Activated gamma-delta T cell treated with anti-CD3 and anti-CD28 coated beads, Interleukin-2, amount 50 U/mL, for 16 hours (primary cell): ENCODE data around the gene PLEKHA8.
A peak's percentile ranks its signal among the peaks of the same experiment; 100 is the strongest.

ENCODE experiments used
- DNase-seq: peaks from one replicate; pipeline ENCODE4 v3.0.0-alpha.2; 2020; ENCODE audit warnings: low read depth

PLEKHA8 gene

DNA sequence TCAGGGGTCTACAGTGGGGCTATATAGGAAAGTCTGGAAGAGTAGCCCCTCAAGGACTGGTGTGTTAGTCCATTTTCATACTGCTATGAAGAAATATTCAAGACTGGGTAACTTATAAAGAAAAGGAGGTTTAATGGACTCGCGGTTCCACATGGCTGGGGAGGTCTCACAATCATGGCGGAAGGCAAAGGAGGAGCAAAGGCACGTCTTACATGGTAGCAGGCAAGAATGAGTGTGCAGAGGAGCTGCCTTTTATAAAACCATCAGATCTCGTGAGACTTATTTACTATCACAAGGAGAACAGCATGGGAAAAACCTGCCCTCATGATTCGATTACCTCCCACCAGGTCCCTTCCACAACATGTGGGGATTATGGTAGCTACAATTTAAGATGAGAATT, 4.7 kb upstream of the PLEKHA8 start:
- DNase-seq, result no peak

DNA sequence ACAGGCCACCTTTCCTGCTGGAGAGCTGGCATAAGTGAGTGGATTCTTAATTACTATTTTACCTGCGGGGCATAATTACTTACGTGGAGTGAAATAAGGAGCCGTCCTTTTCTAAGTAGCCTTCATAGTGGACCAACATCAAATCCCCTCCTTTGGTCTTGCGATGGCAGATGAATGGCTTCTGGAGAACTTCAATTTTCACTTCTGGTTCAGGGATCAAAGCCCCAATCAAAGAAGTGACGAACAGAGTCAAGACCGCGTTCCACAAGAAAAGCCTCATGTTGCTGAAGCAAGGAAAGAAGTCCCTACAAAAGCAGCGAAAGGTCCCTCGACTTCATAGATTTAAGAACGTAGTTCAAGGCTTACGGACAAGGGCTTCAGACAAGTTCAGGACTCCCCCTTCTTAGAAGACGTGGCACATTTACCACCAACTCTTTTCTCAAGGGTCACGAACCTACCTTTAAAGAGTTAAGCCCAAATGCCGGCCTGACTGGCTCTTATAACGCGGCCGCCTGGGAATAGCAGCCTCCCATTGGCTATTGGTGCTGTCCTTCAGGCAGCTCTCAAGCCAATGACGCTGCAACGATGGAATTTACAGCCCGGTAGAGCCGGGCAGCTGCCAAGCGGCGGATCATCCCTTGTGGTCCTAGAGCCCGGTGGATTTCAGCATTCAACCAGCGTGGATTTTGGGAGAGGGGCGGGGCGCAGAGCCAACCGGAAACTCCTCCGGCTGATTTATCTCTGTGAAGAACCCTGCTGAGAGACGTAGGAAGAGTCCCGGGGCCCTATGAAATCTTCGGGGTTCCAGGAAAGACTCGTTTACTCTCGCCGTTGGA, 1.8 kb upstream of the PLEKHA8 start, which contains the start of gene FKBP14:
FKBP14 (minus strand) TSS at position 474 of the 836 bp plus-strand sequence; CDS start at position 280, 194 bp downstream.
- peak; percentile 88 for DNase-seq

DNA sequence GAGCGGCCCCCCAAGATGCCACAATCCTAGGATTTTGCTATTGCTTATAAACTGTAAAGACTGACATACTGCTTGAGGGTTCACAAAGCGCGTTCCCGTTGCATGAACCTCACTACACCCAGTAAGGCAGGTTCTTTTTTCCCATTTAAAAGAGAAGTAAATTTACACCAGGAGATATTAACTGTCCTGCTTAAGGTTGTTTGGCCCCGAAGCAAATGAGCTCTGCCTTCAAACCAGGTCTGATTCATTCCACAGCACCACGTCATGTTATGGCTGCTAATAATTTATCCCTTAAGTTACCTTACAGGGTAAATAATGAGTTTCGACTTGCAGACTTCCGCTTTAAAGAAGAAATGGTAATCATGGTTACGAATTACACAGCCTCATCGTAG, 1.2 kb upstream of the PLEKHA8 start:
- no peak for DNase-seq

DNA sequence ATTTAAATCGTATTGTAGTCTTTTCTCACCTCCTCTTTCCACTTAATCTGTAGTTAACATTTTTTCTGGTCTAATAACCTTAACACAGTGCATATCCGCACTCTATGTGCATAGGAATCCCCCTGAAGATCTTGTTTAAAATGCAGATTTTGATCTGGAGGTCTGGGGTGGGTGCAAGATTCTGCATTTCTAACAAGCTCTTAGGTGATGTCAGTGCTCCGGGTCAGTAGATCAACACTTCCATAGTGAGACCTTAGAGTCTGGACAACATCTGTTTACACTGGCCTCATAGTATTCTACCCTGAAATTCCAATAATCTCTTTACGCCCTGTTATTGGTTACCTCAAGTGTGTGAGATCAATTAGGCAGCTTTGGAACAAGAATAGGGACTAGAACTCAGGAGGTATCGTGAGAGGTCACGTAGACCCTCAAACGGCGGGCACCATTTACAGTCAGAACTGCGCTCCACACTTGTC, 434 bp upstream of the PLEKHA8 start:
- DNase-seq, result no peak

DNA sequence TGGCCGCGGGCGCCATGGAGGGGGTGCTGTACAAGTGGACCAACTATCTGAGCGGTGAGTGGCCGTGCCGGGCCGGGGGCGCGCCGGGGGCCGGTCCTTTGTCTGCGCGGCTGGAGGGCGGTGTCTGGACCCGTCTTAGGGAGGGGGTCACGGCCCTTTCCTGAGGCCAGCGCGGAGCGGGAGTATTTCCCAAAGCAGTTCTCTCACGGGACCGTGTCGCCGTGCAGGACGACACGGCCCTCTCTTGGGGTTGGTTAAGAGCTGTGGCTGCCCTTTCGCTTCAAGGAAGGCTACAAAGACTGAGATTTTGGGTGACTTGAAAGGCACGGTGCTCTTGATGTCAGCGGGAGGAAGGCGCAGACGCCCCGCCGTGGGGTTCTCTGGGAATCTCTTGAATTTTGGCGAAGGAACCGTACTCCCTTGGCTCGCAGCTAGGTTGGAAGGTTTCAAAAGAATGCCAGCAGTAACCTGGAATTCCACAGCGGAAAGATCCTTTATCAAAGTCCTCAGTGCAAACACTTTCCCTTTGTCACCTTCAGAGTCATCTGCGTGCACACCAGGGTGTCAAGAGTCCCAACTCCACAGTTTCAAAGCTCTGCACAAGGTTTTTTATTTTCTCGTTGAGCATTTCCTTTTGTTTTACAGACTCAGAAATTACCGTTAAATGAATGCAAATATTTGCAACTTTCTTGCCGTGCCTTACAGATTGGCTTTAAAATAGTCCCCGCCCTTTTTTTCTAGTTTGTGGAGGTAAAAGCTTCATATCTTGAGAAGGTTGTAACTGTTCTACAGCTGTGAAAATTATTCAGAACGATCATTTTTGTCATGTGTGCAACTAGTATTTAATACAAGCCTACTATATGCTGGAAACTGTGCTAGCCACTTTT, 780 bp downstream of the PLEKHA8 start:
- no peak for DNase-seq

DNA sequence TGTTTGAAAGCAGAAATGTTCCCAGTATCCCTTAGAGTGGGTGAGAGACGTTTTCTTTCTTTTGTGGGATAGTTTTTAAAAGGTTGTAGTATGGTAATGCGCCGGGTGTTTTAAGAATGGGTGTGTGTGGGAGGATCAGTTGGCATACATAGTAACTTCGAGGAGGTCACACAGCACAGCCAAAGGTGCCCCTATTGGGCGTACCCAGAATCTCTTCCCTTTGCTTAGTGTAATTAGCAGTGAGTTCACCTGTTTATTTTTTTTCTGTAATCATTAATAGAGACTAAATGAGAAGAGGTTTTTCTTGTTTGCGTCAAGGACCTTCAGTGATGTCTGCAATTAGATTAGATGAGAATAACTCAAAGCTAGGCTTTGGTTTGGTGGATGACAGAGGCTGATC, 1.5 kb downstream of the PLEKHA8 start:
- no peak for DNase-seq

DNA sequence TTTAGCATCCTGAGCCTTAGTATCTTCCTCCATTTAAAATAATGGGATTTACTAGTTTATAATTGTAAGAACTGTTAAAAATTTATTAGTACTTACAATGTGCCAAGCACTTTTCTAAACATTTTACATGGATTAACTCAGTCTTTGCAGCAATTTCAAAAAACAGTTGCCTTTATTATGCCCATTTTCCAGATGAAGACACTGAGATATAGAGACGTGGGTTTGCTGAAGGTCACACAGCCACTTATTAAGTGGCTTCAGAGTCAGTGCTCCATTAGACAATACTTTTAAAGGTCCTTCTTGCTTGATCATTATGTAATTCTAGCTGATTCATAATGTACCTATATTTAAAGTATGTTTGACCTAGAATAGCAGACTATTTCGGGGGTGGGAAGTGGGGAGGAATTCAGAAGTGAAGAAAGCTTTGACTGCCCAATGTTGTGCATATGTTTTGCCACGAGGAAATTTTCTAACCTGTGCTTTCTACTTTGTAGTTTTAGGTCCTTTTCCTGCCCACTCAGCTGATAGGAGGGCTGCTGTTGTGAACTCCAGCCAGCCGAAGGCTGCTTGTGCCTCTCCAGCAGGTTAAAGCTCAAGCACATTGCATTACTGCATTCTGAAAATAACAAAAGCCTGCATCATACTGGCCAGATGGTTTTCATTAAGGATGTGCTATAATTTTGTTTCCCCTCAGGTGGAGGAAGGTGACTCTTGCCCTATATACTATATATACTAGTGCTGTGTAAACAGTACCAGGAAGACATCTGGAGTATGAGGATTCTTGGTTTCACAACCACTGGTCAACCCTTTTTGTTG, 4.3 kb downstream of the PLEKHA8 start:
- DNase-seq, result no peak

DNA sequence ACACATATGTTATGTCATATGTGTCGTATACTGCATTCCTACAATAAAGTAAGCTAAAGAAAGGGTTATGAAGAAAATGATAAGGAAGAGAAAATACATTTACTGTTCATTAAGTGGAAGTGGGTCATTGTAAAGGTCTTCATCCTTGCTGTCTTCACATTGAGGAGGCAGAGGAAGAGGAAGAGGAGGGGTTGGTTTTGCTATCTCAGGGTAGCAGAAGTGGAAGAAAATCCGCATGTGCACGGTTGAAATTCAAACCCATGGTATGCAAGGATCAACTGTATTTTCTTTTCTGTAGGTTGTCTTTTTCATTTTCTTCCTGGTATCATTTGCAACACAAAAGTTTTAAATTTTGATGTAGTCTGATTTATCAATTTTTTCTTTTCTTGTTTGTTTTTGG, 6.3 kb downstream of the PLEKHA8 start:
- DNase-seq, result no peak

DNA sequence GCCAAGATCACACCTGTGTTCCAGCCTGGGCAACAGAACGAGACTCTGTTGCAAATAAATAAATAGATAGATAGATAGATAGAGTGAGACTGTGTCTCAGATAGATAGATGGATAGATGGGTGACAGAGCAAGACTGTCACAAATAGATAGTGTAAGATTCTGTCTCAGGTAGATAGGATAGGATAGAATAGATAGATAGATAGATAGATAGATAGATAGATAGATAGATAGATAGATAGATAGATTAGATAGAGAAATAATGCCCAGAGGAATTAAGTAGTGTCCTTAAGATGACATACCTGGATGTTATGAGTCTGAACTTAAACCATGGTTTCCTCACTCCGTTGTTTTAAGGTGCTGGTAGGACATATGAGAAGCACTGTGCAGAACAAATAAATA, 8.0 kb downstream of the PLEKHA8 start:
- no peak for DNase-seq

DNA sequence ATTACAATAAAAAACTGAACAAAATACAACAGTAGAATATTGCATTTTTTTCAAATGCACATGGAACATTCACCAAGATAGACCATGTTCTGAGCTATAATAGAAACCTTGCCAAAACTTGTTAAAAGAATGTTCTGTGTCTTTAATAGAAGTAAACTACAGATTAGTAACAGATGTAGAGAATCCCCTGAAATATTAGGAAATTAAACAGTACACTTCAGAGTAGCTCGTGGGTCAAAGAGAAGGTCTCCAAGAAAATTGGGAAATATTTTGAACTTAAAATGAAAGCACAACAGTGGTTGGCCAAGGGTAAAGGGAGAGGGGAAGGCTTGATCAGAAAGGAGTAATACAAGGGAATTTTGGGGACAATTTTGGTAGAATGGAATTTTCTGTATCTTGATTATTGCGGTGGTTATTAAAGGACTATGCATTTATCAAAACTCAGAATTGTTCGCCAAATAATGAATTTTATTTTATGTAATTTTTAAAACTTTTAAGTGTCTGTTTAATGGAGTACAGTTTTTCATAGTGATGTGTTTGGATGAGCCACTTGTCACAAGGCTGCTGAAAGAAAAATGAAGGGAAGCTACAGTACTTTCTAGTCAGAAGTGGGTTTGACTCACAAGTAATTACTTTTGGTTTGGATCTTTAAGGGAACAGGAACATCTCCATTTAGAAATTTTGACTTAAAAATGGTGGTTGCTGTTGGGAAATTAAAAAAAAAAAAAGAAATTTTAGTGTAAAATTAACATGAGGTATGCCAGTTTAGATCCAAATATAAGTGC, 10.2 kb downstream of the PLEKHA8 start:
- DNase-seq, result no peak

DNA sequence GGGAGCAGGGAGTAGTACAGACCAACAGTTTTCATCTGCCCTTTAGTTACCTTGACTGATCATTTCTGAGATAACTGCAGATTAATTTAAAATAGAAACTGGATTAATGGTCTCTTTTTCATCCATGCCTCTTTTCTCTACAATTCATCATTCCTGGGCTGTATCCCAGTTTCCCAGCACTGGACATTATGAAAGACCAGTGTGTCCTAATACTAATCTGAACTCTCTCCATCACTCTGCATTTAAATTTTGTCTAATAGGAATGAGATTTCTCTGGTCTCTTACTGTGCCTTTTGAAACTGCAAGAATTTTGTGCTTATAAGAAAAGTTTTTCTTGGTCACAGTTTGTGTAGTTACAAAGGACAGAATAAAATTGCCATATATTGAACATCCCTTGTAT, 12.7 kb downstream of the PLEKHA8 start:
- no peak for DNase-seq

DNA sequence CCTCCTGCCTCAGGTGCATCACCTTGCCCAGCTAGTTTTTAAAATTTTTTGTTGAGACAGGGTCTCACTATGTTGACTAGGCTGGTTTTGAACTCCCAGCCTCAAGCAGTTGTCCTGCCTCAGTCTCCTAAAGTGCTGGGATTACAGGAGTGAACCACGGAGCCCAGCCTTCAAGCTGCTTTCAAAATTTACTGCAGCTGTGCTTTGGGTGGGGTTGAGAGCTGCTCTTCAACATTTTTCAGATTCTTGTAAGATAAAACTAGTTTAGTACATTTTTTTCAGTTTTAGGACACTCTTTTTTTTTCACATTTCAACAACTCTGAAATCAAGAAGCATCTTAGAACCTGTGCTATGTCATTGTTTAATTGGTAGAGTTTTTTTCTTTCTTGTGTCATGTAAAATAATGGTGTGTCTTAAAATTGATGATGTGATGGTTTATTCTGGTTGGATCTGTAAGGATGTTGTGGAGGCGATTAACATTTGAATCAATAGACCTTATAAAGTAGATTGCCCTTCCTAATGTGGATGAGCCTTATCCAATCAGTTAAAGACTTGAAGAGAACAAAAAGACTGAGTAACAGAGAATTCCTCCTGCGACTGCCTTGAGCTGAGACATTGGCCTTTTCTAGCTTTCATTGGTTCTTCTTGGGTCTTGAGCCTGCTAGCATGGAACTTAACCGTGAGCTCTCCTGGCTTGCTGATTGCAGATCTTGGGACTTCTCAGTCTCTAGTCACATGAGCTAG, 13.5 kb downstream of the PLEKHA8 start:
- DNase-seq, result no peak

DNA sequence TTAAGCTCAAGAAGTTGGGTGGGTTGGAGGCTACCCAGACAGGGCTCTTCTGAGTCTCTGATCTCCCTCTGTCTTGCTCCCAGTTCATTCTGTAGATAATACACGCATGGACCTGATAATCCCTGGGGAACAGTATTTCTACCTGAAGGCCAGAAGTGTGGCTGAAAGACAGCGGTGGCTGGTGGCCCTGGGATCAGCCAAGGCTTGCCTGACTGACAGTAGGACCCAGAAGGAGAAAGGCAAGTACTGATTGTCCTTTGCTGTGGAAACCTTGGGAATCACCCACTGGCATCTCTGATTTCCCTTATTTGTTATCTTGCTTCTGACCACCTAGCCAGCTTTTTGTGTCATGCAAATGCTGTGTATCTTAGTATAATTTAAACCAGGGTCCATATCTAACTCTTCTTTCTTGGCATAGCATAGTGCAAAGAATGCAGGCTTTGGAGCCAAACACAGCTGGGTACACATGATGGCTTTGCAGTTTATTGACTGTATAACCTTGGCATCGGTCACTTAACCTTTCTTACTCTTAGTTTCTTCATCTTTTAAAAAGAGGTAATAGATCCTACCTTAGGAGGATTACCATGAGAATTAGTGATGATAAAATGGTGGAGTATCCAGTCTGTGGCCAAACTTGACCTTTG, 18.0 kb downstream of the PLEKHA8 start:
- no peak for DNase-seq

DNA sequence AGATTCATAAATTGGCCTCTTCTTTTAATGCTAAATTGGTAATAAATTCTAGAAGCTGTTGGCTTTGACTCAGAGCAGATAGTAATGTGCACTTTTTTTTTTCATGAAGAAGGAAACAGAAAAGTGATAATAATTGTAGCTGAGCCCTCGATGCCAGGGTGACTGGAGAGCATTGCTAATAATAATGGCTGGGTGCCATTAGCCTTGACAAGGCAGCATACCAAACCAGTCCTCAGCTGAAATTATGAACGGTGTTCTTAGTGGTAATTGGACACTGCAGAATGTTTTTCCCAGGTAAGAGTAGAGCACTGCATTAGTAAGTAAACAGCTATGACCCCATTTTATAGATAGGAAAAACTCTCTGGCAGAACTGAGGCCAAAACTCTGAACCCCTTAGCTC, 18.9 kb downstream of the PLEKHA8 start:
- DNase-seq, result no peak

DNA sequence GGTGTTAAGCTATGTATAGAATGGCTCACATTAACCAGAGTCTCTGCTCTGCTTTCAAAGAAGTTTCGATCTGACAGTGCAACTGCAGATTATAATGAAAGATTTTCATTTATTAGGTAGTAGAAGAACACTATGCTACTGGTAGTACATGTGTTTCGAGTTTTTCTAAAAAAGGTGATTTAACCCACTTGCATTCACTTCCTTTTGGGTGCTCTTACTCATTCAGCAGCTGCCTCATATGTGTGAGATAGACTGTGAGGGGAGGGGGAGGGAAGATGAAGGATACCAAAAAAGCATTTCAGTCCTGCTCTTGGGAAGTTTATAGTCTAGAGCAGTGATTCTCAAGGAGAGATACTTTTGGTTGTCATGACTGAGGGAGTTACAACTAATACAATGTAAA, 20.4 kb downstream of the PLEKHA8 start:
- DNase-seq, result no peak

DNA sequence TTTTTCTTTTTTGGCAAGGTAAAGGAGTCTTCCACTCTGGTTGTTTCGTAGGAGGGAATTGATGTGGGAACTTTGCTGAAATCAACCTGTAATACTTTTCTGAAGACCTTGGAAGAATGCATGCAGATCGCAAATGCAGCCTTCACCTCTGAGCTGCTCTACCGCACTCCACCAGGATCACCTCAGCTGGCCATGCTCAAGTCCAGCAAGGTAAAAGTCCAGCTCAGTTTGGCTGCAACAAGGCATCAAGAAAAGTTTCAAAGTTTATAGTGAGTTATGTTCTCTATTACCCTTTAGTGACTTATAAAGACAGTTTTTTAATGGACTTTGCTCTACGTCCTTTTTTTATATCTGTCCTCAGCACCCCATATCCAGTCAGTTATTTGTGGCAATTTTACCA, 21.0 kb downstream of the PLEKHA8 start:
- no peak for DNase-seq

DNA sequence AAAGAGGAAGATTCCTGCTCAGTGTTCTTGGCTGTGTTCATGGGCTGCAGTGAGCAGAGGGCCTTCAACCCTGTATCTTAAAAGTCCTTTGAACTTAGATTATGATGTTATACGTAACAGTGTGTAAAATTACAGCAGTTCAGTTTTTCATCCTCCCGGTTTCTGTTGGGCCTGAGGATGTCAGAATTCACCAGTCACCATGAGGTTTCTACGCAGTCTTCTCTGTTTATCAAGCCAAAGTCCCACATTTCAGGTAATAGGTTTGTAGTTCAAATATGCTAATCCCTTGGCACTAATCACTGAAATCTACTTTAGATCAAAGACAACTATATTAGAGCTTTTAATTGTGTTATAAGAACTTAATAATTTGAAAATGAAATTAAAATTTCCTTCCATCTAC, 24.9 kb downstream of the PLEKHA8 start:
- no peak for DNase-seq

DNA sequence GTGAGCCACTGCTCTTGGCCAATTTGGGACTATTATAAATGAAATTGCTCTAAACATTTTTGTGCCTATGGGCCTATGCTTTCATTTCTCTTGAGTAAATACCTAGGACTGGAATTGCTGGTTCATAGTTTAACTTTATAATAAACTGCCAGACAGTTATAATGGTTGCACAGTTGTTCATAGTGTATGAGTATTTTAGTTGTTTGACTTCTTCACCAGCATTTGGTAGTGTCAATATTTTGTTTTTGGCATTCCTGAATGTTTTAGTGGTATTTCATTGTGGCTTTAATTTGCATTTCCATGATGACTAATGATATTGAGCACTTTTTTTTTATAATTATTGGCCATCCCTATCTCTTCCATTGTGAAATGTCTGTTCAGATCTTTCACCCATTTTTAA, 29.5 kb downstream of the PLEKHA8 start:
- no peak for DNase-seq

DNA sequence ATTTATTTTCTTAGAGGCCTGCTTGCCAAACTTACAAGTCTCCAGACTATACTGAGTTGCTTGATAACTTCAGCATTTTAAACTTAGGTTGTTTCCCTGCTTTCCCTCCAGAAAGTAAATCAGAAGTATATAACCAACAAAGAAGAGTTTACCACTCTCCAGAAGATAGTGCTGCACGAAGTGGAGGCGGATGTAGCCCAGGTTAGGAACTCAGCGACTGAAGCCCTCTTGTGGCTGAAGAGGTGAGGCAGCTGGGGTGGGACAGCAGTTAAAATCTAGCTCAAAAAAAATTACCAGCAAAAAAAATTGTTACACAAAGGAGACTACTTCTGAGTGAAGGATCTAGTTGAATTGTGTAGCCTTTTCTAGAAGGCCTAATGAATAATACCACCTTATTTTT, 33.6 kb downstream of the PLEKHA8 start:
- DNase-seq, result peak; percentile 17

DNA sequence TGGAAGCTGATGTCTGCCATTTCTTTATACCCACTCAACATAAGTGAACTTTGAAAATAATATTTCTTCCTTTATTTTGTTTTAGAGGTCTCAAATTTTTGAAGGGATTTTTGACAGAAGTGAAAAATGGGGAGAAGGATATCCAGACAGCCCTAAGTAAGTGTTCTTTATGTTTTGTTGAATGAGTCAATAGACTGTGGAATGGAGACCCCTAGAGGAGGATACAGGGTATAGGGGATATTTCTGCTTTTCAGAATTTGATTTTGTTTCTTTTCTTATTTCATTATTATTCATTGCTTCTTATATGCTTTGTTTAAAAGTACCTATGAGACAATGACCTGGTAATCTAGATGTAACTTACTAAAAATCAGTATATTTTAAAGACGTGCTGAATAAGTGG, 34.4 kb downstream of the PLEKHA8 start:
- DNase-seq, result no peak
